ENCODE data around the gene SPATS2. TPM values are rescaled to one million over a fixed set of nuclear protein-coding genes. Genes with fewer than 3 reads are reported as not detected.
A peak's percentile ranks its signal among the peaks of the same experiment; 100 is the strongest.

The SPATS2 gene
- total RNA-seq, 2 experiments from 2014 or later = 22.7 to 36.4 TPM

- intact Hi-C loops (cut with micrococcal nuclease; ENCODE audit: unreplicated experiment) = no loop called here
- H3K9me3 ChIP-seq (ENCODE audit: low read length) = no peaks in the 10 kb centered on the region
- POLR2A ChIA-PET = interaction anchor here (0.6 kb wide), 1 partner anchor 240 kb away, joined by 3 read pairs; no protein-coding TSS in a partner anchor
Measured at GRCh38 chr12:49518914-49519573, 151.8 kb downstream of the SPATS2 start.

GRCh38 chr12:49519574-49519936 lies 152.3 kb downstream of the SPATS2 start:
- Histone ChIP-seq H3K4me3 (ENCODE audit: low read depth, low read length, poor library complexity, severe bottlenecking) (no peak overlapping the region), H2AFZ (ENCODE audit: low read length) (no peak overlapping the region), H3K9me3 (ENCODE audit: low read length) (no peaks in the 10 kb centered on the region), H3K79me2 (ENCODE audit: insufficient read depth, low read depth, low read length) (no peaks in the 10 kb centered on the region), H3K27ac (ENCODE audit: low read depth, low read length, poor library complexity, severe bottlenecking) (no peak overlapping the region), H4K20me1 (ENCODE audit: insufficient read depth, low read length) (no peaks in the 10 kb centered on the region), H3K36me3 (ENCODE audit: insufficient read depth, low read length) (peaks cover 20% of the 10 kb centered on the region; the same call in 1 of the 2 replicates), H3K9me2 (ENCODE audit: insufficient read depth, low read length) (no peaks in the 10 kb centered on the region), H3K4me1 (ENCODE audit: insufficient read depth, low read length, poor library complexity, severe bottlenecking) (peaks cover 17% of the 10 kb centered on the region), H3K4me2 (ENCODE audit: low read length) (no peak overlapping the region)
- TF ChIP-seq CTCF (conservative IDR thresholded peaks at IDR 0.05; ENCODE audit: low read length) (no peak), EZH2phosphoT487 (IDR thresholded peaks at IDR 0.05; ENCODE audit: borderline replicate concordance, low read depth, low read length) (no peak)
- BruUV-seq (replicated peaks) = no TSS peak
- no peak for DNase-seq (ENCODE audit: low spot score)
- intact Hi-C loops (cut with micrococcal nuclease; ENCODE audit: unreplicated experiment) = no loop called here
- CTCF ChIA-PET (ENCODE audit: unreplicated experiment) = no interaction called here
- POLR2A ChIA-PET = interaction anchor here (0.7 kb wide), 1 partner anchor 10 kb away, joined by 4 read pairs; no protein-coding TSS in a partner anchor

More at GRCh38 chr12:49518914-49519573, 151.8 kb downstream of the SPATS2 start:
- BruUV-seq (replicated peaks) = no TSS peak
- Histone ChIP-seq H3K4me1 (ENCODE audit: insufficient read depth, low read length, poor library complexity, severe bottlenecking) (peaks cover 17% of the 10 kb centered on the region), H3K27ac (ENCODE audit: low read depth, low read length, poor library complexity, severe bottlenecking) (no peak overlapping the region), H3K79me2 (ENCODE audit: insufficient read depth, low read depth, low read length) (no peaks in the 10 kb centered on the region), H3K36me3 (ENCODE audit: insufficient read depth, low read length) (peaks cover 16% of the 10 kb centered on the region; the same call in 1 of the 2 replicates), H3K9me2 (ENCODE audit: insufficient read depth, low read length) (no peaks in the 10 kb centered on the region), H3K4me2 (ENCODE audit: low read length) (no peak overlapping the region), H2AFZ (ENCODE audit: low read length) (no peak overlapping the region), H4K20me1 (ENCODE audit: insufficient read depth, low read length) (no peaks in the 10 kb centered on the region), H3K4me3 (ENCODE audit: low read depth, low read length, poor library complexity, severe bottlenecking) (no peak overlapping the region)
- TF ChIP-seq EZH2phosphoT487 (IDR thresholded peaks at IDR 0.05; ENCODE audit: borderline replicate concordance, low read depth, low read length) (no peak), CTCF (conservative IDR thresholded peaks at IDR 0.05; ENCODE audit: low read length) (no peak)
- CTCF ChIA-PET (ENCODE audit: unreplicated experiment) = no interaction called here
- DNase-seq (ENCODE audit: low spot score) = no peak

DNA sequence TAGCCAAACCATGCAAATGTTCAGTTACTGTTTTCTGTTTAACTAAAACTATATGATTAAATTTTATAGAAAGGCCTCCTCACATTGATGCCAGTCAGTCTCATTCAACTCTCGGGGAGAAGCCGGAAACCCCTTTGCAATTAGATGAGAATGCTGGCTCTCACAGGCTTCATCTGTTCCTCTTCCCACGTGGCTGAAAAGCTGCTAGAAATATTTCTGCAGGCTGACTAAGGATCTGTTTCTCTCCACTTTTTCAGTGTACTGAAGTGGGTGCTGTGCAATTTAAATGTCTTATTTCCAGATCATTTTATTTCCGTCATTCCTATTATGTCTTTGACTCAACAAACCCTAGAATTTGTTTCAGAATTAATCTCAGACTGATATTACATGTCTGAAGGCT lies 154.1 kb downstream of the SPATS2 start:
- H3K79me2 ChIP-seq (ENCODE audit: insufficient read depth, low read depth, low read length) = no peaks in the 10 kb centered on the region
- intact Hi-C loops (cut with micrococcal nuclease; ENCODE audit: unreplicated experiment) = no loop called here
- TF ChIP-seq CTCF (conservative IDR thresholded peaks at IDR 0.05; ENCODE audit: low read length) = no peak
- TF ChIP-seq EZH2phosphoT487 (IDR thresholded peaks at IDR 0.05; ENCODE audit: borderline replicate concordance, low read depth, low read length) = no peak
- no peak overlapping the region for H2AFZ ChIP-seq (ENCODE audit: low read length)
- no peaks in the 10 kb centered on the region for H3K9me2 ChIP-seq (ENCODE audit: insufficient read depth, low read length)
- no peak overlapping the region for H3K27ac ChIP-seq (ENCODE audit: low read depth, low read length, poor library complexity, severe bottlenecking)
- no peaks in the 10 kb centered on the region for H3K9me3 ChIP-seq (ENCODE audit: low read length)
- peaks cover 38% of the 10 kb centered on the region for H3K36me3 ChIP-seq (ENCODE audit: insufficient read depth, low read length)
- no peak for DNase-seq (ENCODE audit: low spot score)
- no TSS peak for BruUV-seq (replicated peaks)
- ChIA-PET POLR2A (interaction anchor here (0.7 kb wide), 1 partner anchor 389 kb away, joined by 3 read pairs; no protein-coding TSS in a partner anchor), CTCF (ENCODE audit: unreplicated experiment) (no interaction called here)
- H3K4me2 ChIP-seq (ENCODE audit: low read length) = peak overlapping the region; percentile 44
- peaks cover 17% of the 10 kb centered on the region for H3K4me1 ChIP-seq (ENCODE audit: insufficient read depth, low read length, poor library complexity, severe bottlenecking)
- no peak overlapping the region for H3K4me3 ChIP-seq (ENCODE audit: low read depth, low read length, poor library complexity, severe bottlenecking)
- no peaks in the 10 kb centered on the region for H4K20me1 ChIP-seq (ENCODE audit: insufficient read depth, low read length)
